Measurements from ENCODE around the gene PTPRM. TPM values are rescaled to one million over a fixed set of nuclear protein-coding genes. Genes with fewer than 3 reads are reported as not detected.
A peak's percentile ranks its signal among the peaks of the same experiment; 100 is the strongest.

PTPRM gene
- total and polyA plus RNA-seq, 7 donors = 3.9 to 151 (median 62.8) TPM

GRCh38 chr18:7742224-7742623 lies 175.1 kb downstream of the PTPRM start:
- H3K27me3 ChIP-seq = no peaks in the 10 kb centered on the region
- no peaks in the 10 kb centered on the region for H3K36me3 ChIP-seq
- peaks cover 0 to 43% (median 30%) of the 10 kb centered on the region in 4 donors for H3K4me1 ChIP-seq
- DNase-seq = no peak
- 66 to 94% methylated on average over 2 of the region's 2 CpGs for WGBS, 2 donors
- intact Hi-C loops (cut with DNase I) = no loop called here
- no peak overlapping the region for H3K27ac ChIP-seq
- TF ChIP-seq POLR2AphosphoS5 (IDR thresholded peaks at IDR 0.05) = no peak
- no peak for TF ChIP-seq CTCF (IDR thresholded peaks at IDR 0.05)
- no peak for TF ChIP-seq EP300 (IDR thresholded peaks at IDR 0.05)
- TF ChIP-seq POLR2A (IDR thresholded peaks at IDR 0.05) = no peak
- H3K4me3 ChIP-seq = no peak overlapping the region
- H3K9me3 ChIP-seq = no peaks in the 10 kb centered on the region

- Histone ChIP-seq H3K4me3 (no peak overlapping the region), H3K27ac (no peak overlapping the region), H3K9me3 (no peaks in the 10 kb centered on the region), H3K27me3 (no peaks in the 10 kb centered on the region), H3K4me1 (peaks cover 0 to 49% (median 38%) of the 10 kb centered on the region in 4 donors), H3K36me3 (no peaks in the 10 kb centered on the region)
- no peak for DNase-seq
- 79 to 86% methylated on average over 1 of the region's 1 CpG for WGBS, 2 donors
- TF ChIP-seq EP300 (IDR thresholded peaks at IDR 0.05) = no peak
- intact Hi-C loops (cut with DNase I) = no loop called here
These were observed 176.1 kb downstream of the PTPRM start for GRCh38 chr18:7743256-7743655.

- Histone ChIP-seq H3K27ac (no peak overlapping the region), H3K4me3 (no peak overlapping the region), H3K36me3 (no peaks in the 10 kb centered on the region), H3K27me3 (no peaks in the 10 kb centered on the region), H3K9me3 (no peaks in the 10 kb centered on the region), H3K4me1 (peaks cover 0 to 60% (median 55%) of the 10 kb centered on the region in 4 donors)
- DNase-seq = no peak
- intact Hi-C loops (cut with DNase I) = no loop called here
- 96% methylated on average over 3 of the region's 3 CpGs for WGBS, 2 donors
- no peak for TF ChIP-seq POLR2AphosphoS5 (IDR thresholded peaks at IDR 0.05)
- no peak for TF ChIP-seq POLR2A (IDR thresholded peaks at IDR 0.05)
- no peak for TF ChIP-seq EP300 (IDR thresholded peaks at IDR 0.05)
These were observed 179.0 kb downstream of the PTPRM start for GRCh38 chr18:7746106-7746505.

GRCh38 chr18:7748251-7749007 lies 181.3 kb downstream of the PTPRM start:
- no peaks in the 10 kb centered on the region for H3K36me3 ChIP-seq
- H3K9me3 ChIP-seq = no peaks in the 10 kb centered on the region
- TF ChIP-seq POLR2AphosphoS5 (IDR thresholded peaks at IDR 0.05) = no peak
- no peak for TF ChIP-seq EP300 (IDR thresholded peaks at IDR 0.05)
- no peak for TF ChIP-seq POLR2A (IDR thresholded peaks at IDR 0.05)
- TF ChIP-seq CTCF (IDR thresholded peaks at IDR 0.05) = no peak
- peak overlapping the region in 1 of 4 donors; percentile 14 for H3K27ac ChIP-seq
- DNase-seq = no peak
- peaks cover 0 to 41% (median 38%) of the 10 kb centered on the region in 4 donors for H3K4me1 ChIP-seq
- H3K4me3 ChIP-seq = no peak overlapping the region
- no peaks in the 10 kb centered on the region for H3K27me3 ChIP-seq
- WGBS, 2 donors = 39 to 71% methylated on average over 4 of the region's 4 CpGs
- intact Hi-C loops (cut with DNase I) = no loop called here

GRCh38 chr18:7749008-7749405 lies 181.9 kb downstream of the PTPRM start:
- H3K27ac ChIP-seq = peak overlapping the region in 1 of 4 donors; percentile 2
- WGBS, 2 donors = 79 to 86% methylated on average over 2 of the region's 2 CpGs
- peaks cover 0 to 46% (median 38%) of the 10 kb centered on the region in 4 donors for H3K4me1 ChIP-seq

More at GRCh38 chr18:7749008-7749405, 181.9 kb downstream of the PTPRM start:
- Histone ChIP-seq H3K27me3 (no peaks in the 10 kb centered on the region), H3K4me3 (no peak overlapping the region), H3K36me3 (no peaks in the 10 kb centered on the region), H3K9me3 (no peaks in the 10 kb centered on the region)
- DNase-seq = no peak
- intact Hi-C loops (cut with DNase I) = no loop called here
- TF ChIP-seq POLR2A (IDR thresholded peaks at IDR 0.05) (no peak), POLR2AphosphoS5 (IDR thresholded peaks at IDR 0.05) (no peak), CTCF (IDR thresholded peaks at IDR 0.05) (no peak), EP300 (IDR thresholded peaks at IDR 0.05) (no peak)

Data from sigmoid colon (tissue), 7 donors.